HL-60 (cell line): ENCODE results near the gene ADGRF5.

Experiments used
- DNase-seq, 2 experiments: peaks; one replicate each; pipeline ENCODE4 v3.0.0-alpha.2; 2010 to 2020; ENCODE audit warnings: low read depth in 1 of 2, low spot score in 1 of 2
- H3K27ac ChIP-seq: fragments of 250-450 bp; sonication (Bioruptor Pico); replicated peaks from 2 replicates; pipeline ENCODE4 v1.5.1; 2020; ENCODE audit warnings: mild to moderate bottlenecking, moderate library complexity
- H3K27me3 ChIP-seq: fragments of 250-450 bp; sonication (Bioruptor Pico); 2 replicates; pipeline ENCODE4 v1.5.1; 2021; ENCODE audit warnings: mild to moderate bottlenecking, moderate library complexity; ENCODE audit not compliant: insufficient read depth, poor library complexity, severe bottlenecking
- H3K4me3 ChIP-seq: replicated peaks from 2 replicates; pipeline ENCODE4 v1.5.1; 2011; ENCODE audit warnings: mild to moderate bottlenecking, control low read depth, low read length; ENCODE audit not compliant: insufficient read depth
- CTCF ChIP-seq: IDR thresholded peaks from one replicate; pipeline ENCODE4 v1.5.1; 2011; ENCODE audit warnings: low read length, control low read depth, inconsistent platforms; ENCODE audit not compliant: insufficient read depth
- GABPA ChIP-seq: IDR thresholded peaks from 2 replicates; pipeline ENCODE4 v1.6.1; 2012; ENCODE audit warnings: low read depth
- POLR2AphosphoS5 ChIP-seq: IDR thresholded peaks from 2 replicates; pipeline ENCODE4 v1.6.1; 2012; ENCODE audit warnings: low read depth
- REST ChIP-seq: IDR thresholded peaks from 2 replicates; pipeline ENCODE4 v1.6.1; 2012; ENCODE audit warnings: low read depth; ENCODE audit not compliant: insufficient replicate concordance
- SPI1 ChIP-seq: IDR thresholded peaks from 2 replicates; pipeline ENCODE4 v1.6.1; 2012; ENCODE audit warnings: low read depth, mild to moderate bottlenecking, borderline replicate concordance

Gene ADGRF5

GRCh38 chr6:46926481-46926880 is 4.7 kb upstream of the ADGRF5 start:
- Histone ChIP-seq H3K27me3 (no peaks in the 10 kb centered on the region), H3K4me3 (no peak overlapping the region), H3K27ac (no peak overlapping the region)
- TF ChIP-seq CTCF = no peak
- no peak for TF ChIP-seq POLR2AphosphoS5
- no peak for TF ChIP-seq GABPA
- TF ChIP-seq REST = no peak
- TF ChIP-seq SPI1 = no peak
- DNase-seq = no peak

- no peak overlapping the region for H3K27ac ChIP-seq
These were observed 4.0 kb upstream of the ADGRF5 start for GRCh38 chr6:46925563-46926253.

More at GRCh38 chr6:46925563-46926253, 4.0 kb upstream of the ADGRF5 start:
- H3K4me3 ChIP-seq = no peak overlapping the region
- H3K27me3 ChIP-seq = no peaks in the 10 kb centered on the region
- DNase-seq = no peak
- TF ChIP-seq REST = no peak
- no peak for TF ChIP-seq POLR2AphosphoS5
- no peak for TF ChIP-seq GABPA
- TF ChIP-seq CTCF = no peak
- no peak for TF ChIP-seq SPI1
